ENCODE results near the gene CDH4.

CDH4 gene

DNA sequence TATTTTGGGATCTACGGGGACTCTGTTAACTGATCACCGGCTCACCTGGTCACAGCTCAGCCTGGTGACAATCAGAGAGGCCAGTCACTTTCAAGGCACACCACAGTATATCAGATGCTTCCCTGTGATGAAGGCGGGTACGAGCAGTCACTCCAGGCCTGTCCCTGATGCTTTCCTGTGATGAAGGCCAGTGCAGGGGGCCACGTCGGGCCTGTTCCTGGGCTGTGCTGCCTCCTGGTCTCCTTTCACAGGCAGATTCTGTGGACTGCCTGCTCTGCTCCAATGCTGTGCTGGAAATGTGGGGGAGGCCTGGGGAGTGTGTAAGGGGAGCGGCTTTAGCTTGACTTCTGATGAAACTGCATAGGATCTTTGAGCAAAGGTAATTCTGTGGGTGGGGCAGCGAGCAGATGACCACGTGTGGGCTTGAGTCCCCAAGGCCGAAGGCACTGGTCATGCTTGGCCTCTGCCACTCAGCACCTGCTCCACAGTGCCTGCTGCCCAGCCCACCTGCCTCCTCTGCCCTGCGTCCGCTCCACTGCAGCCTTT lies 441.1 kb downstream of the CDH4 start:
- no peak for DNase-seq (ENCODE audit: low spot score)

- DNase-seq (ENCODE audit: low spot score), result no peak
Measured at GRCh38 chr20:61694682-61695081, 442.6 kb downstream of the CDH4 start.

GRCh38 chr20:61695741-61696140 lies 443.7 kb downstream of the CDH4 start:
- no peak for DNase-seq (ENCODE audit: low spot score)

DNA sequence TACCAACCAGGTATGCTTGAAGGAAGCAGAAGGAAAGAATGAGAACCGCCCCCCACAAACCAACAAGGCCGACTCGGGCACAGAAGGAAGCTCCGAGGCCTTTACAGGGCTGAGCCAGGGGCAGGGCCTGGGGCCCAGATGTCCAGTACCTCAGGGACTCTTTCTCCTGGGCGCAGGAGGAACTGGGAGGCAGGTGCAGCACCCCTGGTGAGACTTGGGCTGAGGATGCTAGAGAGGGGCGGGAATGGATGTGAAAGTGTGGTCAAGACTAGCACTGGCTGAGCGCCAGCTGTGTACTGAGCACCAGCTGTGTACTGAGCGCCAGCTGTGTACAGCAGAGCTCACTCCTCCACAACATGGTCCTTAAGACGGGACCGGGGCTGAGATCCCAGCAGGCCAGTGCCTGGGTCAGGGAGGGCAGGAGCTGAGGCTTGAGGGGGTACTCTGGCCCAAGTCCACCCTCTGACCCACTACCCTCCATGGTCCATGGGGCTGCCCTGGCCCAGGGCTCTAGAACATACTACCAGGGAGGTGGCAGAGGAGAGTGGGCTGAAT lies 444.2 kb downstream of the CDH4 start:
- DNase-seq (ENCODE audit: low spot score), result no peak

GRCh38 chr20:61697666-61698597 lies 445.9 kb downstream of the CDH4 start:
- no peak for DNase-seq (ENCODE audit: low spot score)

GRCh38 chr20:61698598-61699494 lies 446.8 kb downstream of the CDH4 start:
- no peak for DNase-seq (ENCODE audit: low spot score)

- peak; percentile 5 for DNase-seq (ENCODE audit: low spot score)
Measured at GRCh38 chr20:61699495-61700374, 447.7 kb downstream of the CDH4 start.

DNA sequence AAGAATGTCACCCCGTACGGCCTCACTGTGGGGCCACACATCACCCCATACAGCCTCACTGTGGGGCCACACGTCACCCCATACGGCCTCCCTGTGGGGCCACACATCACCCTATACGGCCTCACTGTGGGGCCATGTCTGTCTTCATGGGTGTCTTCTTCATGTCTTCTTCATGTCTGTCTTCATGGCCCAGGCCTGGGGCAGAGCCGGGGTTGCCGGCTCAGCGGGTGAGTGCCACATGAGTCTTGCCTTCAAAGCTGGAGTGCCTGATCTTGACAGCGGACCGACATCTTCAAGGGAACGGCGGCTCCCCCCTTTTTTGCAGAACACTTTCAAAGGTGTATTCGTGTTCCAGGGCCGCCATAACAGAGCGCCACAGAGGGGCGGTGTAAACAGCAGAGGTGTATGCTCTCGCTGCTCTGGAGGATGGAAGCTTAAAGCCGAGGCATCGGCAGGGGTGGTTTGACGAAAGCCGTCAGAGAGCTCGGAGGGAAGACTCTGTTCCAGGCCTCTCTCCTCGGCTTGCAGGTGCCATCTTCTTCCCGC lies 448.6 kb downstream of the CDH4 start:
- no peak for DNase-seq (ENCODE audit: low spot score)

DNA sequence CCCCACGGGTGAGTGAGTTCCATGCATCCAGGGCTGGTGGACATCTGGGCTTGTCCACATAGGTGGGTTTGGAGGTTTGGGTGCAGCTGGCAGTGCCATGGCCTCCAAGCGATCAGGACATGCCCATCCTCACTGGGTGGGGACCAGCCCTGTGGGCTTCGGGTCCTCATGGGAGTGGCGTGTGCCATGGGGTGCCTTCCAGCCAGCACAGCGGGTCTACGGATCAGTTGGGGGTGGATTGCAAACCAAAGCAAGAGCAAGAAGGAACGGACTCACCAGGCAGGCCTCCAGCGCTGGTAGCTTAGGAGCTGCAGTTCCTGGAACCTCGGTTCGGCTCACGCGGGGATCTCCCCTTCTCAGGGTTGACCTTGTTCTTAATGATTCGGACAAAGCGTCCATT lies 449.3 kb downstream of the CDH4 start:
- DNase-seq (ENCODE audit: low spot score), result no peak

- DNase-seq (ENCODE audit: low spot score), result no peak
Measured at GRCh38 chr20:61701802-61702201, 449.7 kb downstream of the CDH4 start.

GRCh38 chr20:61702246-61702645 lies 450.2 kb downstream of the CDH4 start:
- no peak for DNase-seq (ENCODE audit: low spot score)

- no peak for DNase-seq (ENCODE audit: low spot score)
Measured at GRCh38 chr20:61704661-61705060, 452.6 kb downstream of the CDH4 start.

DNA sequence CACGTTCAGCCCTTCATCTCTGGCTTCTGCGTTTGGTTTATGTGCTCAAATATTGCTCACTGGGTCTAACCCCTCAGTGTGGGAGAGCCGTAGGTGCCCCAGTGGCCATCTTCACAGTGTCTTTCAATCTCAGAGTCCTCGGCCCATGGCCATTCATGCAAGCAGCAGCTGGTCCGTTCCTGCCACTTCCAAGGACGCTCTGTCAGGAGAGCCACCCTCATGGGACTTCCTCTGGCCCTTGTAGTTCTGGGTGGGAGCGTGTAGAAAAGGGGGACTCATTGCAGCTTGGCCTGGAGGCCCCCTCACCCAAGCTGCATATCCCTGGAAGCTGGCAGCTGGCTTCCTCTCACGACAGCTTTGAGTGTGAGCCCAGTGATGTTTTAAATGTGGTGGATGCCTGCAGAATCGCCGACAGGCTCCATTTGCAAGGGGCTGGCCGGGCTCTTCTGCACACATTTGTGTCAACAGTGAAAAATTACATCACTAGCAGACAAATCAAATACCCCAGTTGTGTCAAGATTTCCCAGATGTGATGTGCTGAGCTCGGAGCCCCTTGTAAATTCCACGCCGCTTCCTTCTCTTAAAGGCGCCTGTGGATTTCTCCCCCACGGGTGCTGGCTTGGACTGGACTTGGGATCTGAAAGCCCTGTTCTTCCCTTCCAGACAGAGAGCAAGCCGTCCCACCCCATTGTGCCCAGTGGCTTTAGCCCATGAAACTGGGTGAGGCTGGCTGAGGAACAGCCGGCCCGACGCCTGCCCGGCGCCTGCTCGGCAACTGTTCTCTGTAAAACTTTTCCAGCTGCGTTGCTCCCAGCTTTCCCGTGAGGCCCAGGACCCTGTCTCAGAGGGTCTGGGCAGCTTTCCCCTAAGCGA lies 453.6 kb downstream of the CDH4 start:
- DNase-seq (ENCODE audit: low spot score), result no peak

DNA sequence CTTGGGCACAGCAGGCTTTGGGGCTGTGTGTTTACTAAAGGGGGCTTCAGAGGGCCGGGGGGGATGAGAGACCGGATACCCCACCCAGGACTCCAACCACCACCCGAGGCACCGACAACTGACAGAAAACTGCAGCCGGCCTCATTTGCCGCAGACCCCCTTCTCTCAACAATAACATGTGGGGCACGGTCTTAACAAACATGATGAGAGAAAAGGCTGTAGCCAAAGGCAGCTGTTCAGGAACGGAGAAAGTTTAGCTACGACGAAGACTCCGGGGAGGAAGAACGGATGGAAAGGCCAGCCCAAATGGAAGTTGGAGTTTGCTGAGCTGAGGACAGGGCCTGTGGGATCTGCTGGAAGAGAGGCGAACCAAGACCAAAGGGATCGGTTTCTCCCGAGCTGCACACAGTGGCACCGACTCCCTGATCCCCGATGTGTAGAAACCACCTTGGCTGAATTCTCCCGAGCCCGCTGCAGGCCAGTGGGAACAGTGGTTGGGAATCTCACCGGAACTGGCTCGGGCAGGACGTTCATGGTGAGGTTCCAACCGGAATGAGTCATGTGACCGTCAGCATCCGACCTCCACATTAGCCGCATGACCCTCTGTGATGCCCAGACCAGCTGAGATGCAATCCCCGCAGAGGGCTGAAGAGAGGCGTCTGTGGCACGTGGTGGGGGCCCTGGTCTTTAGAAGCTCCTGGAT lies 454.3 kb downstream of the CDH4 start:
- no peak for DNase-seq (ENCODE audit: low spot score)

DNA sequence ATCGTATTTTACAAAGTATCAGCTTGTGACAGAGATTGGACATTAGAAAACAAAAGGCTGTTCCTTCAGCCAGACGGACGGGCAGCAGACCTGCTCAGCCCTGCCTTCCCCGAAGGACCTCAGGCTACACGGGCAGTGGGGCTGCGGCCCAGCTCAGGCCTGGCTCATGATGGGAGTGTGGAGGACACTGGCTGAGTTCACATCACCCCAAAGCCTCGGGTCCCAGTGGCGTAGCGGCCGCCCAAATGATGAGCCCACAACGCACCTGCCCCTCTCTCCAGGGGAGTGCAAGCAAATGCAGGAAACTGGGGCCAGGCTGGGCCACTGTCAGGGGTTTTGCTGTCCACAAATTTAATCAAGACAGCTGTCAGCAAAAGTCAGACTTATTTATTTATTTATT lies 456.8 kb downstream of the CDH4 start:
- no peak for DNase-seq (ENCODE audit: low spot score)

DNA sequence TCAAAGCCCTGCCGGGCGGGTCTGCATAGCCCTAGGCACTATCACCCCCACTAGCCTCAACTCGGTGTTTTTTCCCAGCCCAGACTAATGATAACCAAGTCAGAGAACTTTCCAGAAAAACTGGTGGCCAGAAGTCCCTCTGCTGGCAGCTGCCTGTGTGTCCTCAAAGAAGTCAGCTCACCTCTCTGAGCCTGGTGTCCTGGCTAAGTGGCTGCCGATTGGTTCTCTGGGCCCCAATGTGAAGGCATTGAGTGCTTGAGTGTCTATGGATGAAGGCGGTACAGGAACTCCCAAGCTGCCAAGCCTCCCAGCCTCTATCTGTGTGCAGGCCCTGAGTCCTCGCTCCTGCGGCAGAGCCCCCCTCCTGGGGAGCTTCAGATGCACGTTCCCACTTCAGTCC lies 458.0 kb downstream of the CDH4 start:
- DNase-seq (ENCODE audit: low spot score), result no peak

- peak; percentile 10 for DNase-seq (ENCODE audit: low spot score)
Measured at GRCh38 chr20:61712688-61713087, 460.6 kb downstream of the CDH4 start.

GRCh38 chr20:61718361-61719005 lies 466.4 kb downstream of the CDH4 start:
- no peak for DNase-seq (ENCODE audit: low spot score)
